Measurements from ENCODE around the gene SIRPD. TPM values are rescaled to one million over a fixed set of nuclear protein-coding genes. Genes with fewer than 3 reads are reported as not detected.
"Not testable (repeated sequence)": the region's sequence is repeated elsewhere in the genome, so short reads cannot be mapped to it uniquely, and the experiment has no call there.

SIRPD gene
- polyA plus RNA-seq: 1 to 10 TPM in 1 of 4 donors, not detected in 3; 1.2 TPM
- long read RNA-seq, donor 1: 0 reads
- long read RNA-seq, donor 2: 0 reads
- long read RNA-seq, donor 3: 0 reads
- long read RNA-seq, donor 4: 0 reads
- long read RNA-seq, donor 5: 0 reads
- long read RNA-seq, donor 6: 0 reads
- long read RNA-seq, donor 7: 0 reads
- long read RNA-seq, donor 8: 0 reads
- long read RNA-seq, donor 9: 0 reads
- long read RNA-seq, donor 10: 0 reads

- no peaks in the 10 kb centered on the region for H3K4me1 ChIP-seq (ENCODE audit: control insufficient read depth in 3 of 3, insufficient read depth in 2 of 3, low read depth in 1 of 3, low read length in 2 of 3)
- peaks cover 0 to 4% of the 10 kb centered on the region in 2 donors for H3K9me3 ChIP-seq (ENCODE audit: control insufficient read depth in 2 of 2, insufficient read depth in 1 of 2, low read depth in 1 of 2, low read length in 1 of 2)
- H3K27ac ChIP-seq (ENCODE audit: low read depth in 1 of 3, low read length in 2 of 3): no peak within 1 kb of the TSS
- H3K27me3 ChIP-seq (ENCODE audit: control insufficient read depth in 3 of 3, insufficient read depth in 3 of 3, low read length in 3 of 3): peaks cover 0 to 5% (median 0%) of the 10 kb centered on the region in 3 donors
- FAIRE-seq: no peak
- no peak for DNase-seq
- H3K4me3 ChIP-seq (ENCODE audit: low read depth in 1 of 3, low read length in 3 of 3): no peak within 1 kb of the TSS
- no peaks in the 10 kb centered on the region for H3K36me3 ChIP-seq (ENCODE audit: control insufficient read depth in 3 of 3, insufficient read depth in 2 of 3, low read depth in 1 of 3, low read length in 3 of 3)
- WGBS, 3 donors: 59 to 91% (median 78%) methylated on average over 2 of the region's 2 CpGs
Observed at GRCh38 chr20:1557605-1558004, at the start of gene SIRPD. Gene SIRPD, minus strand, starts transcription at chr20:1557705. Its CDS starts 52 bp downstream, at chr20:1557653.

- 73% methylated on average over 5 of the region's 5 CpGs; no CpG with 5 or more reads in 2 of the 3 donors for WGBS, 3 donors
- FAIRE-seq (no peak), DNase-seq (no peak)
- Histone ChIP-seq H3K27ac (ENCODE audit: low read depth in 1 of 3, low read length in 2 of 3) (no peak overlapping the region), H3K4me3 (ENCODE audit: low read depth in 1 of 3, low read length in 3 of 3) (no peak overlapping the region), H3K27me3 (ENCODE audit: control insufficient read depth in 3 of 3, insufficient read depth in 3 of 3, low read length in 3 of 3) (no peaks in the 10 kb centered on the region), H3K9me3 (ENCODE audit: control insufficient read depth in 2 of 2, insufficient read depth in 1 of 2, low read depth in 1 of 2, low read length in 1 of 2) (no peaks in the 10 kb centered on the region), H3K4me1 (ENCODE audit: control insufficient read depth in 3 of 3, insufficient read depth in 2 of 3, low read depth in 1 of 3, low read length in 2 of 3) (no peaks in the 10 kb centered on the region), H3K36me3 (ENCODE audit: control insufficient read depth in 3 of 3, insufficient read depth in 2 of 3, low read depth in 1 of 3, low read length in 3 of 3) (no peaks in the 10 kb centered on the region)
Observed at GRCh38 chr20:1600736-1601135, 43.2 kb upstream of the SIRPD start.

DNA sequence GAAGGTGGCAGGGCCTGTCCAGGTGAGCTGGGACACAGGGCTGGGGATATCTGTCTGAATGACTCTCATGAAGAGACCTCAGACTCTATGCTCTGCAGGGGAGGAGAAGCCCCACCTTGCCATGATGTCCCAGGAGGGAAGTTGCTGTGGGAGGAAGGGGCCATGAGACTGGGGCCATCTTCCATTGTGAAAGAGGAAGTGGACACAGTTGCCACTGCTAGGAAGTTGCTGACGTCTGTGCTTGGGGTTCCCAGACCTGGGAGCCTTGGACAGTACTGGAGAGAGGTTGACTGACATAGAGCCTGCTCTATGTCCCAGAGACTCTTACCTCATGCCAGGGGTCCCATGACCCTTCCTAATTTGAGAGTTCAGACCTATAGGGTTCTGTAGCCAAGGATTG is 37.8 kb upstream of the SIRPD start:
- 83% methylated on average over 1 of the region's 1 CpG; no CpG with 5 or more reads in 2 of the 3 donors for WGBS, 3 donors

DNA sequence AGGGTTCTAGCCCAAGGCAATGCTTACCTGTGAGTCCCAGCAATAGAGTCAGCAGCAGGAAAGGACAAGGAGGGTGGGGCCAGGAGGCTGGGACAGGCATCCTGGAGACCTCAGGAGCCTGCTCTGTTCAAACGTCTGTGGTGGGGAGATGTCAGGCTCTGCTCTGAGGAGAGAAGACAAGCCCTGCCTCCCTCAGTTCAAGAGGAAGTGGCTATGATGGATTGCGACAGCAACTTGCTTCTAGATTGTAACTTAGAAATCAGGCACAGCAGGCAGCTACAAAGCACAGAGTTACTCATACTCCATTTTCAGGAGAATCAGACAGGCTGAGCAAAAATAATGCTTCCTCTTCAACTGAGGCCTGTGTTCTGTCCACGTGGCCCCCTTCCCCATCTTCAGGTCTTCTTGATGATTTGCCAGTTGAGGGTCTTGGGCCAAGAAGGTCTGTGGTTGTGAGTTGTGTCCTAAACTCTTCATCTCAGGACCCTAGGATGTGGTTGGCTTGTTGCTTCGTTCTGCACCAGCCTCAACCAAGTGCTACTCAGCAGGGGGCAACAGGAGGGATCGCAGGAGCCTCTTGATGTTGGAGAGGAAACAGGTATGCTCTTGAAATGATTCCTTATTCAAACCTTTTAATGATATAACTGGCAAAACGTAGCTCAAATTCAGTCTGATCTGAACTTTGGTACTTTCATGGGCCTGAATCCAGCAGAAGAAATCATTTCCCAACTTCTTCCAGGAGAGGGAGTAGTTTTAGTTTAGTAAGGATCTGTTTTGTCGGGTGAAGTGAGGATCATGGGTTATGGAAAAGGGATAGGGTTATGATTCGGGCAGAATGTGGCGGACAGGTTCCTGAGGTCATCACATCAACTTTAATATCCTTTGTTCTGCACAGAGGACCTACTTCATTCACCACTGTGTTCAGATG is 31.3 kb upstream of the SIRPD start:
- DNase-seq (peak; percentile 15 to 19), FAIRE-seq (no peak)
- 22% methylated on average over 9 of the region's 9 CpGs; no CpG with 5 or more reads in 2 of the 3 donors for WGBS, 3 donors
- Histone ChIP-seq H3K9me3 (ENCODE audit: control insufficient read depth in 2 of 2, insufficient read depth in 1 of 2, low read depth in 1 of 2, low read length in 1 of 2) (no peaks in the 10 kb centered on the region), H3K27me3 (ENCODE audit: control insufficient read depth in 3 of 3, insufficient read depth in 3 of 3, low read length in 3 of 3) (no peaks in the 10 kb centered on the region), H3K4me3 (ENCODE audit: low read depth in 1 of 3, low read length in 3 of 3) (no peak overlapping the region), H3K36me3 (ENCODE audit: control insufficient read depth in 3 of 3, insufficient read depth in 2 of 3, low read depth in 1 of 3, low read length in 3 of 3) (no peaks in the 10 kb centered on the region), H3K4me1 (ENCODE audit: control insufficient read depth in 3 of 3, insufficient read depth in 2 of 3, low read depth in 1 of 3, low read length in 2 of 3) (no peaks in the 10 kb centered on the region), H3K27ac (ENCODE audit: low read depth in 1 of 3, low read length in 2 of 3) (no peak overlapping the region)

More for the DNA sequence above, 37.8 kb upstream of the SIRPD start:
- H3K4me1 ChIP-seq (ENCODE audit: control insufficient read depth in 3 of 3, insufficient read depth in 2 of 3, low read depth in 1 of 3, low read length in 2 of 3): no peaks in the 10 kb centered on the region
- no peaks in the 10 kb centered on the region for H3K27me3 ChIP-seq (ENCODE audit: control insufficient read depth in 3 of 3, insufficient read depth in 3 of 3, low read length in 3 of 3)
- no peak overlapping the region for H3K4me3 ChIP-seq (ENCODE audit: low read depth in 1 of 3, low read length in 3 of 3)
- H3K9me3 ChIP-seq (ENCODE audit: control insufficient read depth in 2 of 2, insufficient read depth in 1 of 2, low read depth in 1 of 2, low read length in 1 of 2): no peaks in the 10 kb centered on the region
- DNase-seq (no peak), FAIRE-seq (no peak)
- H3K27ac ChIP-seq (ENCODE audit: low read depth in 1 of 3, low read length in 2 of 3): no peak overlapping the region
- H3K36me3 ChIP-seq (ENCODE audit: control insufficient read depth in 3 of 3, insufficient read depth in 2 of 3, low read depth in 1 of 3, low read length in 3 of 3): no peaks in the 10 kb centered on the region

DNA sequence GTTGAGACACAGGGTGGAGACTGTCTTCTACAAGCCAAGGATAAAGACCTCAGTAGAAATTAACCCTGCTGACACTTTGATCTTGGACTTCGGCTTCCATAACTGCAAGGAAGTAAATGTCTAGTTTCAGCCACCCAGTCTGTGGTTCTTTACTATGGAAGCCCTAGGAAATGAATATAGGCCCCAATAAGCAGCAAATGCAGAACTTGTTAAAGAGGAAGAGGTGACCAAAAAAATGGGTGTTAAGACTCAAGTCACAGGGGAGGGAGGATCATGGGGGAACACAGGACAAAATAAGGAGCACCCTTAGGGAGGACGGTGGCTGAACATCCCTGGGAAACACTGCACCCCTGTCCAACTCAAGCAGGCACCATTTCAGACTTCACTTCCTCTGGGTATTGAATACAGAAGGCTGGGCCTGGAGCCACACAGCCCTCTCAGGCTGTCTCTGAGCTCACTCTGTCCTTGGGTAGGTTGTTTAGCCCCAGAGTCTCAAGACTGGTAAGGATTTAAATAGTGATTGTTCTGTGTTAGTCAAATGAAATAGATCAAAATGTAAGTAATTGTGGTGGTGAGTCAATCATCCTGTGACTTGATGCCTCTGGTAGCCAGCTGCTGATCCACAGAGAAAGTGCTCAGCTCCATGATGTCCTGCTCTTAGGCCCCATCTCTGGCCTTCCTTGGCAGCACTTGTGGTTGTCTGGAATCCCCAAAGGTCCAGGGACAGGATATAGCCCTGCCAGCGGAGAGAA is 30.5 kb upstream of the SIRPD start:
- no peak overlapping the region for H3K27ac ChIP-seq (ENCODE audit: low read depth in 1 of 3, low read length in 2 of 3)
- H3K4me1 ChIP-seq (ENCODE audit: control insufficient read depth in 3 of 3, insufficient read depth in 2 of 3, low read depth in 1 of 3, low read length in 2 of 3): no peaks in the 10 kb centered on the region
- no peaks in the 10 kb centered on the region for H3K9me3 ChIP-seq (ENCODE audit: control insufficient read depth in 2 of 2, insufficient read depth in 1 of 2, low read depth in 1 of 2, low read length in 1 of 2)
- no peak for DNase-seq
- no peaks in the 10 kb centered on the region for H3K27me3 ChIP-seq (ENCODE audit: control insufficient read depth in 3 of 3, insufficient read depth in 3 of 3, low read length in 3 of 3)
- no peak for FAIRE-seq
- H3K36me3 ChIP-seq (ENCODE audit: control insufficient read depth in 3 of 3, insufficient read depth in 2 of 3, low read depth in 1 of 3, low read length in 3 of 3): no peaks in the 10 kb centered on the region
- H3K4me3 ChIP-seq (ENCODE audit: low read depth in 1 of 3, low read length in 3 of 3): no peak overlapping the region
- 80% methylated on average over 3 of the region's 3 CpGs; no CpG with 5 or more reads in 2 of the 3 donors for WGBS, 3 donors

- no peak for DNase-seq
- H3K4me1 ChIP-seq (ENCODE audit: control insufficient read depth in 3 of 3, insufficient read depth in 2 of 3, low read depth in 1 of 3, low read length in 2 of 3): no peaks in the 10 kb centered on the region
- no peaks in the 10 kb centered on the region for H3K36me3 ChIP-seq (ENCODE audit: control insufficient read depth in 3 of 3, insufficient read depth in 2 of 3, low read depth in 1 of 3, low read length in 3 of 3)
- 93 to 97% (median 96%) methylated on average over 6 of the region's 6 CpGs for WGBS, 3 donors
- H3K4me3 ChIP-seq (ENCODE audit: low read depth in 1 of 3, low read length in 3 of 3): no peak overlapping the region
- no peak for FAIRE-seq
- H3K9me3 ChIP-seq (ENCODE audit: control insufficient read depth in 2 of 2, insufficient read depth in 1 of 2, low read depth in 1 of 2, low read length in 1 of 2): no peaks in the 10 kb centered on the region
- no peaks in the 10 kb centered on the region for H3K27me3 ChIP-seq (ENCODE audit: control insufficient read depth in 3 of 3, insufficient read depth in 3 of 3, low read length in 3 of 3)
- no peak overlapping the region for H3K27ac ChIP-seq (ENCODE audit: low read depth in 1 of 3, low read length in 2 of 3)
Observed at GRCh38 chr20:1579488-1579887, 22.0 kb upstream of the SIRPD start.

- Histone ChIP-seq H3K4me3 (ENCODE audit: low read depth in 1 of 3, low read length in 3 of 3) (no peak overlapping the region), H3K27me3 (ENCODE audit: control insufficient read depth in 3 of 3, insufficient read depth in 3 of 3, low read length in 3 of 3) (no peaks in the 10 kb centered on the region), H3K36me3 (ENCODE audit: control insufficient read depth in 3 of 3, insufficient read depth in 2 of 3, low read depth in 1 of 3, low read length in 3 of 3) (no peaks in the 10 kb centered on the region), H3K4me1 (ENCODE audit: control insufficient read depth in 3 of 3, insufficient read depth in 2 of 3, low read depth in 1 of 3, low read length in 2 of 3) (no peaks in the 10 kb centered on the region), H3K9me3 (ENCODE audit: control insufficient read depth in 2 of 2, insufficient read depth in 1 of 2, low read depth in 1 of 2, low read length in 1 of 2) (no peaks in the 10 kb centered on the region), H3K27ac (ENCODE audit: low read depth in 1 of 3, low read length in 2 of 3) (no peak overlapping the region)
- WGBS, 3 donors: 89 to 93% (median 93%) methylated on average over 4 of the region's 4 CpGs
- DNase-seq (no peak), FAIRE-seq (no peak)
Observed at GRCh38 chr20:1577906-1578305, 20.4 kb upstream of the SIRPD start.

DNA sequence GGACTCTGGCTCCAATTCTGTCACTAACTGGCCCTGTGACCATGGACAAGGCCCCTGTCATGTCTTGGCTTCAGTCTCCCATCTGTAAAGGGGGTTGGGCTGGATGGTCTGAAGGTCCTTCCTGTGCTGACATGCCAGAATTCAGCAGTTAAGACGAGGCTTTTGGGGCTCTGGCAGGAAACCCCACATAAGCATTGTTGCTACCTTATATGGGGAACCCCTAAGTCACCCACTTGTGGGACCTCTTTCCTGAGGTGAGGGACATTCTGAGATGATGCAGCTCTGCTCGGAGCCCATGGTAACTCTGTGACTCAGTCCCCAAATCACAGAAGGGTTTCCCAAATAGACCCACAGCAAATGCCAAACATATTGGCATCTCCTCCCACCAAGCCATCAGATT is 19.8 kb upstream of the SIRPD start:
- H3K4me3 ChIP-seq (ENCODE audit: low read depth in 1 of 3, low read length in 3 of 3); DNase-seq; H3K9me3 ChIP-seq (ENCODE audit: control insufficient read depth in 2 of 2, insufficient read depth in 1 of 2, low read depth in 1 of 2, low read length in 1 of 2); H3K36me3 ChIP-seq (ENCODE audit: control insufficient read depth in 3 of 3, insufficient read depth in 2 of 3, low read depth in 1 of 3, low read length in 3 of 3); FAIRE-seq; H3K27me3 ChIP-seq (ENCODE audit: control insufficient read depth in 3 of 3, insufficient read depth in 3 of 3, low read length in 3 of 3); H3K4me1 ChIP-seq (ENCODE audit: control insufficient read depth in 3 of 3, insufficient read depth in 2 of 3, low read depth in 1 of 3, low read length in 2 of 3); H3K27ac ChIP-seq (ENCODE audit: low read depth in 1 of 3, low read length in 2 of 3): not testable (repeated sequence)
- WGBS, 3 donors: 51 to 73% (median 60%) methylated on average over 2 of the region's 2 CpGs

Measured in small intestine (tissue), 16 donors.